Natural killer cell treated with Interleukin-12 subunit alpha and Interleukin-12 subunit beta and Interleukin-15 and Interleukin-18, amount 100 ng/mL, for 72 hours (primary cell): ENCODE results near the gene NCOA6. TPM values are rescaled to one million over a fixed set of nuclear protein-coding genes. Genes with fewer than 3 reads are reported as not detected.

Experiments
- ATAC-seq, 2 donors: fragments of 150-1000 bp; cut with Tn5 transposase in 1 of 2; sonication (Bioruptor Pico), chemical (Tn5 transposase) in 1 of 2; 2 replicates each; pipeline ENCODE4 v1.10.0; 2021
- DNase-seq: peaks from one replicate; pipeline ENCODE4 v3.0.0; 2022; ENCODE audit warnings: low spot score
- H3K27ac Mint-ChIP-seq, 2 donors: 1 replicate in 1 of 2; 2 replicates in 1 of 2; pipeline ENCODE4 v1.8.0; 2022; ENCODE audit warnings: mixed read lengths in 2 of 2, mild to moderate bottlenecking in 1 of 2, moderate library complexity in 1 of 2
- H3K27me3 Mint-ChIP-seq, 2 donors: 1 replicate in 1 of 2; 2 replicates in 1 of 2; pipeline ENCODE4 v1.8.0; 2022; ENCODE audit warnings: mixed read lengths in 2 of 2
- H3K36me3 Mint-ChIP-seq: one replicate; pipeline ENCODE4 v1.8.0; 2022; ENCODE audit warnings: mixed read lengths
- H3K4me1 Mint-ChIP-seq, 2 donors: 1 replicate in 1 of 2; 2 replicates in 1 of 2; pipeline ENCODE4 v1.8.0; 2022; ENCODE audit warnings: low read depth in 2 of 2, mixed read lengths in 2 of 2, mild to moderate bottlenecking in 1 of 2
- H3K4me3 Mint-ChIP-seq: one replicate; pipeline ENCODE4 v1.8.0; 2022; ENCODE audit warnings: mixed read lengths
- H3K9me3 Mint-ChIP-seq: 2 replicates; pipeline ENCODE4 v1.8.0; 2022; ENCODE audit warnings: mixed read lengths
- total RNA-seq, 2 donors: library from RNA; stranded (reverse); gene quantifications; one replicate each; pipeline ENCODE4 v1.2.3, GENCODE V29; 2022

Gene NCOA6
- total RNA-seq, 2 donors from 2014 or later = 24.7 to 30.7 TPM

GRCh38 chr20:34706302-34706875, 119.1 kb downstream of the NCOA6 start:
- Mint-ChIP-seq H3K9me3 (no peaks in the 10 kb centered on the region), H3K4me3 (no peak overlapping the region), H3K4me1 (peaks cover 41 to 42% of the 10 kb centered on the region in 2 donors), H3K36me3 (no peaks in the 10 kb centered on the region), H3K27me3 (peaks cover 0 to 7% of the 10 kb centered on the region in 2 donors), H3K27ac (no peak overlapping the region)
- DNase-seq (no peak), ATAC-seq (no peak)

- ATAC-seq (no peak), DNase-seq (no peak)
- H3K27me3 Mint-ChIP-seq = peaks cover 0 to 7% of the 10 kb centered on the region in 2 donors
- no peaks in the 10 kb centered on the region for H3K36me3 Mint-ChIP-seq
- no peaks in the 10 kb centered on the region for H3K9me3 Mint-ChIP-seq
- H3K4me1 Mint-ChIP-seq = peaks cover 38% of the 10 kb centered on the region in 2 donors
- H3K4me3 Mint-ChIP-seq = peak overlapping the region; percentile 86
- no peak overlapping the region for H3K27ac Mint-ChIP-seq
These were observed 119.8 kb downstream of the NCOA6 start for GRCh38 chr20:34705397-34706301.

GRCh38 chr20:34705008-34705396, 120.4 kb downstream of the NCOA6 start:
- Mint-ChIP-seq H3K9me3 (no peaks in the 10 kb centered on the region), H3K4me3 (peak overlapping the region; percentile 86), H3K36me3 (no peaks in the 10 kb centered on the region), H3K4me1 (peaks cover 31 to 33% of the 10 kb centered on the region in 2 donors), H3K27me3 (peaks cover 0 to 7% of the 10 kb centered on the region in 2 donors), H3K27ac (peak overlapping the region; percentile 72 to 89)
- ATAC-seq (no peak), DNase-seq (no peak)

- DNase-seq = peak; percentile 92
- peak; percentile 81 to 87 for ATAC-seq
- Mint-ChIP-seq H3K27me3 (peaks cover 0 to 7% of the 10 kb centered on the region in 2 donors), H3K27ac (peak within 1 kb of the TSS; percentile 72 to 95), H3K9me3 (no peaks in the 10 kb centered on the region), H3K4me1 (peaks cover 31 to 33% of the 10 kb centered on the region in 2 donors), H3K4me3 (peak within 1 kb of the TSS; percentile 97), H3K36me3 (no peaks in the 10 kb centered on the region)
These were observed 121.1 kb downstream of the NCOA6 start, which contains the start of gene TP53INP2 for GRCh38 chr20:34704177-34705007. TP53INP2 (plus strand) TSS chr20:34704344; CDS start chr20:34708740, 4,396 bp downstream.

- peak overlapping the region; percentile 97 for H3K4me3 Mint-ChIP-seq
- DNase-seq (no peak), ATAC-seq (no peak)
- H3K27me3 Mint-ChIP-seq = peaks cover 0 to 7% of the 10 kb centered on the region in 2 donors
- no peaks in the 10 kb centered on the region for H3K9me3 Mint-ChIP-seq
- H3K27ac Mint-ChIP-seq = peak overlapping the region; percentile 72 to 95
- no peaks in the 10 kb centered on the region for H3K36me3 Mint-ChIP-seq
- peaks cover 28 to 31% of the 10 kb centered on the region in 2 donors for H3K4me1 Mint-ChIP-seq
These were observed 121.9 kb downstream of the NCOA6 start for GRCh38 chr20:34703424-34704176.

GRCh38 chr20:34703061-34703423, 122.4 kb downstream of the NCOA6 start:
- DNase-seq = no peak
- Mint-ChIP-seq H3K4me3 (peak overlapping the region; percentile 97), H3K27ac (peak overlapping the region; percentile 72 to 95), H3K27me3 (peaks cover 0 to 7% of the 10 kb centered on the region in 2 donors), H3K4me1 (peaks cover 22 to 27% of the 10 kb centered on the region in 2 donors), H3K36me3 (no peaks in the 10 kb centered on the region), H3K9me3 (no peaks in the 10 kb centered on the region)
- ATAC-seq = no peak

- Mint-ChIP-seq H3K27me3 (peaks cover 0 to 7% of the 10 kb centered on the region in 2 donors), H3K4me1 (peaks cover 18 to 23% of the 10 kb centered on the region in 2 donors), H3K27ac (no peak overlapping the region), H3K9me3 (no peaks in the 10 kb centered on the region), H3K4me3 (peak overlapping the region; percentile 8), H3K36me3 (no peaks in the 10 kb centered on the region)
- DNase-seq (no peak), ATAC-seq (no peak)
These were observed 123.9 kb downstream of the NCOA6 start for GRCh38 chr20:34701405-34702085.

- Mint-ChIP-seq H3K36me3 (no peaks in the 10 kb centered on the region), H3K9me3 (no peaks in the 10 kb centered on the region), H3K4me3 (no peak overlapping the region), H3K4me1 (peaks cover 0 to 2% of the 10 kb centered on the region in 2 donors), H3K27me3 (peaks cover 6% of the 10 kb centered on the region in 2 donors), H3K27ac (no peak overlapping the region)
- ATAC-seq (no peak), DNase-seq (no peak)
These were observed 132.0 kb downstream of the NCOA6 start for GRCh38 chr20:34693414-34693813.

GRCh38 chr20:34691838-34692237, 133.6 kb downstream of the NCOA6 start:
- Mint-ChIP-seq H3K27me3 (peaks cover 6% of the 10 kb centered on the region in 2 donors), H3K4me3 (no peak overlapping the region), H3K9me3 (no peaks in the 10 kb centered on the region), H3K36me3 (no peaks in the 10 kb centered on the region), H3K27ac (no peak overlapping the region), H3K4me1 (peaks cover 0 to 2% of the 10 kb centered on the region in 2 donors)
- no peak for ATAC-seq
- no peak for DNase-seq

- ATAC-seq (no peak), DNase-seq (no peak)
- no peaks in the 10 kb centered on the region for H3K9me3 Mint-ChIP-seq
- H3K4me1 Mint-ChIP-seq = no peaks in the 10 kb centered on the region
- H3K4me3 Mint-ChIP-seq = no peak overlapping the region
- H3K36me3 Mint-ChIP-seq = no peaks in the 10 kb centered on the region
- H3K27me3 Mint-ChIP-seq = peaks cover 0 to 4% of the 10 kb centered on the region in 2 donors
- no peak overlapping the region for H3K27ac Mint-ChIP-seq
These were observed 136.0 kb downstream of the NCOA6 start for GRCh38 chr20:34689486-34689885.

GRCh38 chr20:34683667-34684066, 141.8 kb downstream of the NCOA6 start:
- no peaks in the 10 kb centered on the region for H3K9me3 Mint-ChIP-seq
- H3K27me3 Mint-ChIP-seq = no peaks in the 10 kb centered on the region
- H3K36me3 Mint-ChIP-seq = no peaks in the 10 kb centered on the region
- H3K4me1 Mint-ChIP-seq = peaks cover 6 to 7% of the 10 kb centered on the region in 2 donors
- no peak for DNase-seq
- ATAC-seq = no peak
- no peak overlapping the region for H3K27ac Mint-ChIP-seq
- H3K4me3 Mint-ChIP-seq = no peak overlapping the region

GRCh38 chr20:34680586-34681175, 144.8 kb downstream of the NCOA6 start:
- peaks cover 13 to 17% of the 10 kb centered on the region in 2 donors for H3K4me1 Mint-ChIP-seq
- peak overlapping the region; percentile 16 to 22 for H3K27ac Mint-ChIP-seq
- no peaks in the 10 kb centered on the region for H3K9me3 Mint-ChIP-seq
- H3K27me3 Mint-ChIP-seq = no peaks in the 10 kb centered on the region
- no peak for DNase-seq
- no peak overlapping the region for H3K4me3 Mint-ChIP-seq
- no peaks in the 10 kb centered on the region for H3K36me3 Mint-ChIP-seq
- ATAC-seq = no peak
